ENCODE data around the gene TMEM74B.

TMEM74B gene

GRCh38 chr20:1137236-1137635 lies 47.5 kb downstream of the TMEM74B start:
- Histone ChIP-seq H3K27me3 (ENCODE audit: insufficient read depth, low read depth) (no peaks in the 10 kb centered on the region), H4K20me1 (ENCODE audit: insufficient read depth) (no peaks in the 10 kb centered on the region), H2AFZ (ENCODE audit: low read depth) (no peak overlapping the region), H3K4me3 (IDR thresholded peaks at IDR 0.05; ENCODE audit: insufficient read depth, low read depth, low read length) (no peak overlapping the region), H3K9ac (no peak overlapping the region), H3K4me2 (no peak overlapping the region), H3K79me2 (ENCODE audit: insufficient read depth, low read depth) (peaks cover 16% of the 10 kb centered on the region; the same call in 1 of the 2 replicates), H3K36me3 (ENCODE audit: insufficient read depth) (peaks cover 11% of the 10 kb centered on the region; the same call in 1 of the 2 replicates), H3K4me1 (ENCODE audit: low read depth, poor library complexity, severe bottlenecking) (no peaks in the 10 kb centered on the region), H3K27ac (no peak overlapping the region)
- TF ChIP-seq CTCF (conservative IDR thresholded peaks at IDR 0.05; ENCODE audit: low read depth, low read length): no peak

GRCh38 chr20:1134836-1135235 lies 49.9 kb downstream of the TMEM74B start:
- TF ChIP-seq CTCF (conservative IDR thresholded peaks at IDR 0.05; ENCODE audit: low read depth, low read length): no peak
- H3K4me1 ChIP-seq (ENCODE audit: low read depth, poor library complexity, severe bottlenecking): no peaks in the 10 kb centered on the region
- peaks cover 25% of the 10 kb centered on the region; the same call in 1 of the 2 replicates for H3K79me2 ChIP-seq (ENCODE audit: insufficient read depth, low read depth)
- no peak overlapping the region for H3K27ac ChIP-seq
- no peaks in the 10 kb centered on the region for H3K27me3 ChIP-seq (ENCODE audit: insufficient read depth, low read depth)
- H3K36me3 ChIP-seq (ENCODE audit: insufficient read depth): peaks cover 8% of the 10 kb centered on the region; the same call in 1 of the 2 replicates
- H3K4me3 ChIP-seq (IDR thresholded peaks at IDR 0.05; ENCODE audit: insufficient read depth, low read depth, low read length): no peak overlapping the region
- no peaks in the 10 kb centered on the region for H4K20me1 ChIP-seq (ENCODE audit: insufficient read depth)
- no peak overlapping the region for H3K4me2 ChIP-seq
- H2AFZ ChIP-seq (ENCODE audit: low read depth): no peak overlapping the region
- no peak overlapping the region for H3K9ac ChIP-seq

- Histone ChIP-seq H3K27me3 (ENCODE audit: insufficient read depth, low read depth) (no peaks in the 10 kb centered on the region), H3K4me2 (no peak overlapping the region), H3K36me3 (ENCODE audit: insufficient read depth) (peaks cover 12% of the 10 kb centered on the region; the same call in 1 of the 2 replicates), H3K27ac (no peak overlapping the region), H3K9ac (no peak overlapping the region), H2AFZ (ENCODE audit: low read depth) (no peak overlapping the region), H3K4me3 (IDR thresholded peaks at IDR 0.05; ENCODE audit: insufficient read depth, low read depth, low read length) (no peak overlapping the region), H3K79me2 (ENCODE audit: insufficient read depth, low read depth) (peaks cover 25% of the 10 kb centered on the region; the same call in 1 of the 2 replicates), H3K4me1 (ENCODE audit: low read depth, poor library complexity, severe bottlenecking) (no peaks in the 10 kb centered on the region), H4K20me1 (ENCODE audit: insufficient read depth) (no peaks in the 10 kb centered on the region)
- no peak for TF ChIP-seq CTCF (conservative IDR thresholded peaks at IDR 0.05; ENCODE audit: low read depth, low read length)
Observed at GRCh38 chr20:1134355-1134754, 50.4 kb downstream of the TMEM74B start.

GRCh38 chr20:1131354-1131753 lies 53.4 kb downstream of the TMEM74B start:
- no peak for TF ChIP-seq CTCF (conservative IDR thresholded peaks at IDR 0.05; ENCODE audit: low read depth, low read length)
- 0 out of 2 replicates have a peak, but pooled peaks cover 8% of the 10 kb centered on the region for H3K36me3 ChIP-seq (ENCODE audit: insufficient read depth)
- no peak overlapping the region for H2AFZ ChIP-seq (ENCODE audit: low read depth)

More at GRCh38 chr20:1131354-1131753, 53.4 kb downstream of the TMEM74B start:
- H3K4me1 ChIP-seq (ENCODE audit: low read depth, poor library complexity, severe bottlenecking): no peaks in the 10 kb centered on the region
- peaks cover 26% of the 10 kb centered on the region; the same call in 1 of the 2 replicates for H3K79me2 ChIP-seq (ENCODE audit: insufficient read depth, low read depth)
- no peaks in the 10 kb centered on the region for H4K20me1 ChIP-seq (ENCODE audit: insufficient read depth)
- no peak overlapping the region for H3K9ac ChIP-seq
- no peak overlapping the region for H3K27ac ChIP-seq
- no peak overlapping the region for H3K4me2 ChIP-seq
- no peak overlapping the region for H3K4me3 ChIP-seq (IDR thresholded peaks at IDR 0.05; ENCODE audit: insufficient read depth, low read depth, low read length)
- no peaks in the 10 kb centered on the region for H3K27me3 ChIP-seq (ENCODE audit: insufficient read depth, low read depth)

Measured in KMS-11 (cell line).